ENCODE data around the gene DNM2.
"Not testable (repeated sequence)": the region's sequence is repeated elsewhere in the genome, so short reads cannot be mapped to it uniquely, and the experiment has no call there.

The DNM2 gene

DNA sequence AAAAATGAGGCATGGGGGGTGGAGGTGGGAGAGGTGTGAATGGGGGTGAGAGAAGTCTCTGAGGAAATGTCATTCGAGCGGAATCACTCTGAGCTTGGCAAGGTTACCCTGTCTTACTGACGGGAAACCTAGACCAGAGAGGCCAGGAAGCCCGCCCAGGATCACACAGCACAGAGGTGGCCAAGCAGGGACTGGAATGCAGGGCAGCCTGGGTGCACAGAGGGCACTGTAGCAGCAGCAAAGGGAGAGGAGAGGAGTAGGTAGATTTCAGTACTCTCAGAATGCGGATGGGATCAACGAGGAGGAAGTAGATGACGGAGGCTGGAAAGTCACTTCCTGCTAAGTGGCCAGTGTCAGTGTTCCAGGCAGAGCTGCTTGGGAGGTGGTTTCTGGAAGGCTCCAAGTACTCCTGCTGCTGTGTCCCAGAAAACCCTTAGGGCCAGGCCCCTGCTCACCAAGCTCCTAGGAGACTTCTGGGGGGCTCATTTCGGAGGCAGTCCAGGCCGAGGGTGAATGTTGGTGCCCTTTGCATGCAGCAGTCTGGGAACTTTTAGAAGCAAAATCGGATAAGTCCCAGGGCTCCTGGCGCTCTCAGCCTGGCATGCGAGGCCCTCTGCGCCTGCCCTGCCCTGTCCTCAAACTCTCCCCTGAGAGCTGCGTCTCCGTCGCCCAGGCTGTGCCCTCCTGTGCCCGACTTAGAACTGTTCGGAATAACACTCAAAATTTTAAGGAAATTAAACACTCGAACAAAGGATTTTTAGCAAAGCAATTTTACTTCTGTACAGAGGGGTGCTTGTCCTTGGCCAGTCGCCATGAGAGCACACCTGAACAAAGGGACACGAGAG is 33.5 kb downstream of the DNM2 start:
- DNase-seq (ENCODE audit: low read depth, low spot score): no peak

DNA sequence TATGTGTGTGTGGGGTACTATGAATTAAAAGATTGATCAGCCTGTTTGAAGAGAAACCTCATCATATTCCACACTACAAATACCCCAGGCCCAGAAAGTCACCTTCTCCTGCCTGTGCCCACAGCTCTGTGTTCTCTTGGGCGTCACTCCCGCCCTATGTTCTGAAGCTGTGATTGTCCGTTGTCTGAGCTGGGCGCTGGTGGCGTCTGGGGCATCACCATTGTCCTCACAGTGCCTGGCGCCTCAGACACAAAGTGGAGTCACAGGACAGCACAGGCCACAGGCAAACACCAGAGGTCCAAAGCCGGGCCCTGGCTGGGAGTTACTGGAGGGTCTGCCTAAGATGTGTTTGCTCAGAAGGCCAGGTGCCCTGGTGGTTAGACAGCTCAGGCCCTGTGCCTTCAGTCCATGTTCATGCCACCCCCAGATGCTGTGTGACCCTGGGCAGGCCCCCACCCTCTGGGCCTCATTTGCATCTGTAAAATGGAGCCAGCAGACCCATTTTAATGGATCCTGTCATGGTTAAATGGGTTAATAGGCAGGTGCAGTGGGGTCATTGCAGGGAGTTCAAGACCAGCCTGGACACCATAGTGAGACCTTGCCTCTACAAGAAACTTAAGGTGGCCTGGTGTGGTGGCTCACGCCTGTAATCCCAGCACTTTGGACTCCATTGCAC is 34.5 kb downstream of the DNM2 start:
- no peak for DNase-seq (ENCODE audit: low read depth, low spot score)

DNA sequence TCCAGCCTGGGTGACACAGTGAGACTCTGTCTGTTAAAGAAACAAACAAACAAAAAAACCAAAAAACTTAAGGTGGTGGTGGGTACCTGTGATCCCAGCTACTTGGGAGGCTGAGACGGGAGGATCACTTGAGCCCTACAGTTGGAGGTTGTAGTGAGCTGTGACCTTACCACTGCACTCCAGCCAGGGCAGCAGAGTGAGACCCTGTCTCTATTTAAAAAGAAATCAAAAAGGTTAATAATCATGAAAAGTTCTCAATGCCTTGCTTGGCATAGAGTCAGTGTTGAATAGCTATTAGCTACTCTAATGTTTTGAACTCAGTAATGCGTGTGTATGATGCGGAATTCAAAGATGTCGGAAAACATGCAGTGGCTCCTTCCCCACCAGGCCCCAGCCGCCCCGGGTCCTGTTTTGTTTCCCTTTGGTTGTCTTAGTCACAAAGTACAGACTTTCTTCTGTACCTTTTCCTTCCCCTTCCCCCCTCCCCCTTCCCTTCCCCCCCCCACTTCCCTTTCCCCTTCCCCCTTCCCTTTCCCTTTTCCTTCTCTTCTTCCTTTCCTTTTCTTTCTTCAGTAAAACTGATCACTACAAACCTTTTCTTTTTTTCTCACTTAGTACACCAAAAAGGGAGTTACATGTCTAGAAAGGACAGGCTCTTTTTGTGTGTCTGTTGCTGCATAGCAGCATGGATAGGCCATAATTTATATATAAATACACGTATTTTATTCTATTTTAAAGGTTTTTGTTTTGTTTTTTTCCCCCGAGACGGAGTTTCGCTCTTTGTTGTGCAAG is 35.2 kb downstream of the DNM2 start:
- DNase-seq (ENCODE audit: low read depth, low spot score): no peak

DNA sequence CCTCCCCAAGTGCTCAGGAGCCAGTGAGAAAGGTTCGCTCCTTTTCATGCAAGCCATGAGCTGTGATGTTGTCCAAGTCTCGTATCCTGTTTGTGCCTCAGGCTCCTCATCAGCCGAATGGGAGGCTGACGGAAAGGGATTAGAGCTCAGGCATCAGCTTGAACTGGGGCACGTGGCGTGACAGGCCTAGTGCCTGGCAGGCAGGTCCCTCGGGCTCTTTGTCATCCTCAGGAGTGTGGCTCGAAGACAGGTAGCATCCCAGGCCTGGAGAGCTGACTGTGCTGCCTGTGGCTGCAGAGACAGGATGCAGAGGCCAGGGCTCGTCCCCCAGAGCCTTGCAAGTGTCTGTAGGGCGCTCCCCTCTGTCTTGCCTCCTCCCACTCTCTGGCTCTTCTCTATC is 38.5 kb downstream of the DNM2 start:
- no peak for DNase-seq (ENCODE audit: low read depth, low spot score)

DNA sequence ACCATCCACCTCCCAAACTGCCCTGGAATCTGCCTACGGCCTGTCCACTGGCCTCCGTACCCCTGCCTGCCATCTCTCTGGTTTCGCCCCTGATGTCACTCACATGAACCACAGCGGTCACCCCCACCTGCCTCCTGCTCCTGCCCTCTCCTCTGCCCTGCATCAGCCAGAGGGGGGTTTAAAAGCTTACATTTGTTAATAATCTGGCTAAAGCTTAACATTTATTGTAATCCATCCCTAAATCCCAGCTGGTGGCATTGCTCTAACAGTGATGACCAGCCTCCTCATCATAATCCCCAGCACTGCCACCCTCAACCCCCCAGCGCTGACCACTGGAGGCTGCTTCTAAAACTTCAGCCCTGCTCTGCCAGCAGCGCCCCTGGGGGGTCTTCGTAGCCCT is 38.9 kb downstream of the DNM2 start:
- no peak for DNase-seq (ENCODE audit: low read depth, low spot score)

DNA sequence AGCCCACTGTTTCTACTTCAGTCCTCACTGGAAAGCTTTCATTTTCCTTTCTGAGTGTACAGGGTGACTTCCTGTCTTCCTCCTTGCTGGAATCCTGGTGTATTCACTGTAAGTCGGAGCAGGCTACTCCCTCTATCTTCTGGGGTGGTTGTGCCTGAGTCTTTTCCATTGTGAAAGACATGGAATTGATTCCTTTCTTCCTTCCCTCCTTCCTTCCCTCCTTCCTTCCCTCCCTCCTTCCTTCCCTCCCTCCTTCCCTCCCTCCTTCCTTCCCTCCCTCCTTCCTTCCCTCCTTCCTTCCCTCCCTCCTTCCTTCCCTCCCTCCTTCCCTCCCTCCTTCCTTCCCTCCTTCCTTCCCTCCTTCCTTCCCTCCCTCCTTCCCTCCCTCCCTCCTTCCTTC is 40.2 kb downstream of the DNM2 start:
- not testable (repeated sequence) for DNase-seq (ENCODE audit: low read depth, low spot score)

DNA sequence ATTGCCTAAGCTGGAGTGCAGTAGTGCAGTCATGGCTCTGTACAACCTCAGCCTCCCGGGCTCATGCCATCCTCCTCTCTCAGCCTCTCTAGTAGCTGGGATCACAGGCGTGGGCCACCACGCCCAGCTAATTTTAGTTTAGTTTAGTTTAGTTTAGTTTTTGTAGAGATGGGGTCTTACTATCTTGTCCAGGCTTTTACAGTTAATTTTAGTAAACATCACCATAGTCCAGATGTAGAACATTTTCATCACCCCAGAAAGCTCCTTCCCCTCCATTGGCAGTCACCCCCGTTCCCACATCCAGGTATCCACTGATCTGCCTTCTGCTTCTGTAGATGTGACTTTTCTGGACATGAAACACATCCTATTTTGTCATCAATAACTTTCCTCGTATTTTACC is 41.1 kb downstream of the DNM2 start:
- no peak for DNase-seq (ENCODE audit: low read depth, low spot score)

DNA sequence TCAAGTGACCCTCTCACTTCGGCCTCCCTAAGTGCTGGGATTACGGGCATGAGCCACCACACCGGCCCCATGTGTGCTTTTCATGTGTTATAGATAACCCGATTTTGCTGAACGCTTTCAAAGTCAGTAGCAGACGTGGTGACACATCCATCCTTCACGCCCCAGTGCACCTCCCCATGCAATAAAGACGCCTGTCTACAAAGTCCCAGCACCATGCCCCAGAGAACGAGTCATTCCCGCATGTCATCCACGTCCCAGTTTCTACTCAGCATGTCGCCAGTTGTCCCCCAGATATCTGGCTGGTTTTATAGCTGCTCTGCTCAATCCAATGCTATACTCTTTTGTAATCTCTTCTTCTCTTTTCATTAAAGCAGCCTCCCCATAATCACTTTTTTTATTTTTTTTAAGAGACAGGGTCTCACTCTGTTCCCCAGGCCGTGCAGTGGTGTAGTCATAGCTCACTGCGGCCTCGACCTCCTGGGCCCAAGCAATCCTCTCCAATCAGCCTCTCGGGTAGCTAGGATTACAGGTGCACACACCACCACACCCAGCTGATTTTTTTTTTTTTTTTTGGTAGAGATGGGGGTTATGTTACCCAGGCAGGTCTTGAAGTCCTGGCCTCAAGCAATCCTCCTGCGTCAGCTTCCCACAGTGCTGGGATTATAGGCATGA is 42.5 kb downstream of the DNM2 start:
- DNase-seq (ENCODE audit: low read depth, low spot score): no peak

DNA sequence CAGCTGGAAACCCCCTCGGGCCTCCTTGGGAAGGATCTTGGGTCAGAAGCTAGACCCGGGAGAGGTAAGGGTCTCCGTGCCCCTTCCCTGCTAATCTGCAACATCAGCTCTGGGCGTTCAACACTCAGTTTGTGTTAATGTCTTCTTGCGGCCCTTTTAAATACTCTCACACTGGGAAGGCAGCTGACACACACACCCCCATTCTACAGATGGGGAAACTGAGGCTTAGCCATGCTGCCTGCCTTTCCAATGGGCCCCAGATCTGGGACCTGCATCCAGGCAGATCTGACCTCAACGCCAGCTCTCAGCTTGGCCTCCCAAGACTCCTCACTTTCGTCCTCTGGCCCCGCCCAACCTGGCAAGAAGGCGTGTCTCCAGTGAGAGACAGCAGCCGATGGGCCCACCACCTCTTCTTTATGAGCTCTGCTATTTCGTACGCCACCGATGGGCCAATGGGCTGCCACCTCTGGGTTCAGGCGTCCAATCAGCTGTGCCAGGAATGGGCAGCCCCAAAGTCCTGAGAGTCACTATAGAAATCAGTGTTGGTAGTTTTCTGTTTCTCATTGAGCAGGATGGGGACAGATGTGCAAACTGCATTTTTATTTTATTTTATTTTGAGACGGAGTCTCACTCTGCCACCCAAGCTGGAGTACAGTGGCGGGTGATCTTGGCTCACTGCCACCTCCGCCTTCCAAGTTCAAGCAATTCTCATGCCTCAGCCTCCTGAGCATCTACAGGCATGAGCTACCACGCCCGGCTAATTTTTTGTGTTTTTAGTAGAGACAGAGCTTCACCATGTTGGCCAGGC is 43.8 kb downstream of the DNM2 start:
- DNase-seq (ENCODE audit: low read depth, low spot score): no peak

DNA sequence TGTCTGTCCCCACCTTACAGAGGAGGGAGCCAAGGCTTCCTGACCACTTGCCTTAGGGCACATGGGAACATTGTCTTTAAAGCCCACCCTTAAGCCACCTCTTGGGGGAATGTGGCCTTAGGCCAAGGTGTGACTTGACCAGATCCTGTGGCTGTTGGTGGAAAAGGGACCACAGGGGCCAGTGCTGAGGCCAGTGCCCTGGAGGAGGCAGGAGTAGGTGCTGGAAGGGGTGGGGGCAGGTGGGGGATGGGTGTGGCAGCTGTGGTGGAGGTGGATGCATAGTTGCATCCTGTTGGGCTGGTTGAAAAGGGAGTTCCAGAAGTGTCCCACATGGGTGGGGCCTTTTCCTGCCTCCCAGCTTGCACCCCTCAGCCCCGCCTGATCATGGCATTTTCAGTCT is 44.8 kb downstream of the DNM2 start:
- no peak for DNase-seq (ENCODE audit: low read depth, low spot score)

DNA sequence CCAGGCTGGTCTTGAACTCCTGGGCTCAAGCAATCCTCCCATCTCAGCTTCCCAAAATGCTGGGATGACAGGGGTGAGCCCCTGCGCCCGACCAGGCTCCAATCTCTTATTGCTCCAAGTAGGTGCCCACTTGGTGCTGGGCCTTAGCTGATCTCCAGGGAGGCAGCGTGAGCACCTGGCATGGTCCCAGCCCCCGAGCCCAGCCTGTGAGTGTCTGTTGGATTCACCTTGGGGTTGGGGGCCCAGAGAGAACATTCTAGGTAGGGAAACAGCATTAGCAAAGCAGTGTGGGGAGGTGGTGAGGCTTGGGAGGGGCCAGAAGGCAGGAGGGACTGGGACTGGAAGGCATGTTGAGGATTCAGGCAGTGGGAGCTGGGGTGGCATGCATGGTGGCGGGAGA is 45.5 kb downstream of the DNM2 start:
- no peak for DNase-seq (ENCODE audit: low read depth, low spot score)

DNA sequence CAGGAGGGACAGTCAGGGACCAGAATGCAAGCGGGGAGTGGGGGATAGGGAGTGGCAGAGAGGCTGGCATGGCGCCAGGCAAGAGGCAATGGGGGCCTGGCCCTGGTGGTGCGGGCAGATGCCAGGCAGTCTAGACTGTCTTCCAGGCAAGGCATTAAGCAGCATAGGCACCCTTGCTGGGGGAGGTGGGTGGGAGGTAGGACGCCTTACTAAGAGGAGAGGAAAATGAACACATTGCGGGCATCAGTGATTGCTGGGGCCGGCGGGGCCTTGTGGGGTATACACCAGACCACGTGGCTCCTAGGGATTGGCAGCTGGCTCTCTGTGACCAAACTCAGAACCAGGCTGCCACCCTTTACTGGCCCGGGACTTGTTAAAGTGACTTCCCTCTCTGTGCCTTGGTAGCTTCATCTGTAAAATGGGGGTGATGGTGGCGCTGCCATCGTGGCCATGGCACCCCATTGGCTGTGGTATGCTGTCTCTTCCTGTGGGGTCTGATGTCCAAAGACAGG is 46.0 kb downstream of the DNM2 start:
- no peak for DNase-seq (ENCODE audit: low read depth, low spot score)

DNA sequence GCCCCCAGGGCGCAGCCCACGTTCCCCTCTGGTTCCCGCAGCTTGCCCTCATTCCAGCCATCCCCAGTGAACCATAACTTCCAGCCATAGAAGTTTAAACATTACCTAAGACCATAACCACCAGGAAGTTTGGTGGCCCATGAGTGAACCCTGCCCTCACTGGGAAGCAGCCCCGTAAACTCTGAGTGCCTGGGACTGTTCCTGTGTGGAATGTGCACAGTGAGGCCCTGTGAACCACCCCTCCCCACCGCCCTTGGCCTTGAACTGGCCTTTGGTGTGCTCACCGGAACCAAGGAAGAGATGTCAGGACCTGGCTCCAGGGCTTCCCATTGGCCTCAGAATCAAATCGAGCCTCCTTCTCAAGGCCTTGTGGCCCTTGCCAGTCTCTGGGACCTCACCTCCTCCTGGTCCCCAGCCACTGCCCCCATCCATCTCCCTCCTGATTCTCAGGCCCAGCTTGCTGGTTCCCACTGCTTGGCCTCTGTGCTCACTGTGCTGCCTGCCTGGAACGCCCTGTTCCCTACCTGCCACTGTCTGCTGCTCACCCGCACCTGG is 46.5 kb downstream of the DNM2 start:
- no peak for DNase-seq (ENCODE audit: low read depth, low spot score)

DNA sequence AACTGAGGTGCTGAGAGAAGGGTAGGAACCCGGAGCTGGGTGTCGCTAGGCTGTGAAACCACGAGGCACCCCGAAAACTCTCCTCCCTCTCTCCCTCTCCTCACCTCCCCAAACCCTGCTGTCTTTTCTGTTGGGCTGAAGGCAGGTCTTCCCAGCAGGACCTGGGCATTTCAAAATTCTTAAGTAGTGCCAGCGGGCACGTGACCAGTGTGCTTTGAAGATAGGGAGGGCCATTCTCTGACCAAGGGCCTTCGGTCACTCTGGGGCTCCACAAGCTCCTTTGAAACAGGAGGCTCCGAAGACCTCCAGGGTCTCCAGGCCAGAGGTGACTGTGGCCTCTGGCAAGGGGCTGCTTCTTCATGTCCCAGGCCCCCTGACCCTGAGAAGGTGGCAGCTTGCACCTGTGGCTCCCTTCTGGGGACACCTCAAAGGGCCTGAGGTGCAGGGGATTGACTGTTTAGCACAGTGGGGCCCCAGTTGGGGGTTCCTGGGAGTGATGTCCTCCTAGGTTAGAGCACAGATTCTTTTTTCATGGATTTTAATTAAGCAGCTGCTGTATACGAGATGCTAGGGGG is 48.3 kb downstream of the DNM2 start:
- no peak for DNase-seq (ENCODE audit: low read depth, low spot score)

DNA sequence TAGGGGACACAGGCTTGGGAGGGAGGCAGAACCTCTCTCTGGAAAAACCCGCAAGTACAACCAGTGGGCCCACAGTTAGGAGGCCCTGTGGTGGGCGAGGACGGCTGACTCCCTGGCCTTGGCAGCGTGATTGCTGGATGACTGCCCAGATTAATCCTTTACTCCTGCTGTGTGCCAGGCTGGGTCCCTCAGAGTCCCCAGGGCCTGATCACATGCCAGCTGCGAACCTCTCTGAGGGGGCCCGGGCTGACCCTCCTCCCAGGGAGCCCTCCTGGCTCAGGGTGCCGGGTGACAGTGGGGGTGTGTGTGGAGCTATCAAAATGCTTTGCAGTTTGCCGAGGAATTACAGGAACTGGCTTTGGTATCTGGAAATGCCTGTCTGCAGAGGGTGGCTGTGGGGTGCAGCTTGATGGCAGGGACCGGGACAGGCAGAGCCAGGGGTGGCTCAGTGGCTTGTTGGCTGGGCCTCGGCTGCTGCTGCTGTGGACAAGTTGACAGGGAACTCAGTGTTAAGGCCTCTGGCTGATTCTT is 48.9 kb downstream of the DNM2 start:
- DNase-seq (ENCODE audit: low read depth, low spot score): no peak

DNA sequence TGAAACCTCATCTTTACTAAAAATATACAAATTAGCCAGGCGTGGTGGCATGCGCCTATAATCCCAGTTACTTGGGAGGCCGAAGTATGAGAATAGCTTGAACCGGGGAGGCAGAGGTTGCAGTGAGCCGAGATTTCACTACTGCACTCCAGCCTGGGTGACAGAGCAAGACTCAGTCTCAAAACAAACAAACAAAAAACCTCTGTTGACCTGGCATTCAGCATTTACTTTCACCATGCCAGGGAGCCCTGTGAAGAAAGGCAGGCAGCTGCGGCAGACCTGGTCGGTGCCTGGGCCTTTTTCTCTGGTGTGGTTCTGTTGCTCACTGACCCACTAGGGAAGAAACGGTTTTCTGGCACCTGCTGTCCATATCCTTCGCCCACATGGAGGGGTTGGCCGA is 49.8 kb downstream of the DNM2 start:
- no peak for DNase-seq (ENCODE audit: low read depth, low spot score)

DNA sequence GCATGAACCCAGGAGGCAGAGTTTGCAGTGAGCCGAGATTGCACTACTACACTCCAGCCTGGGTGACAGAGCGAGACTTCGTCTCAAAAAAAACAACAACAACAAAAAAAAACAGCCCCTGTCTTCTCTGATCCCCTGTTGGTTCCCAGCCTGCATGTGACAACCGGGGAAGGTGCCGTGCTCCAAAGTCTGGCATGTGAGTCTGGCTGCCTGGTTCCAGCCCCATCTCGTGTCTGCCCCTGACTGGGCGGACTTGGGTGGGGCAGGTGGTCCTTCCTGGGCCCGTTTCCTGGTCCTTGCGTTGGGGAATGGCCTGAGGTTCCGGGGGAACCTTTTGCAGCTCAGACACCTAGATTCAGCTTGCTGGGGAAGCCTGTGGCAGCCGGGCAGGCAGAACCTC is 50.5 kb downstream of the DNM2 start:
- DNase-seq (ENCODE audit: low read depth, low spot score): no peak

DNA sequence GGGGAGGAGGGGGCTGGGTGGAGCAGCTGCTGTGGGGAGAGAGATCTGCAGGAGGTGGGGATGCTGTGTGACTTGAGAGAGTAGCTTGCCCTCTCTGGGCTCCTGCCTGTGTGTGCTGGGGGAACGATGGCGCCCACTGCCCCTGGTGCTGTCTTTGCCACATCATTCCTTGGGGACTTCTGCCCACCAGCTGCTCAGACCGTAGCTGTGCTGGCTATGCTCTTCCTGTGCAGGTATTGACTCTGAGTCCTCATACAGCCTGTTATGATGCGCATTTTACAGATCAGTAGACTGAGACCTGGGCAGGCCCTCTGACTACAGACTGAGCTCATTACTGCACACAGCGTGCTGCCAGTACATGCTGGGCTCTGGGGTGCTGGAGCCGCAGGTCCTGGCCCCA is 51.1 kb downstream of the DNM2 start:
- DNase-seq (ENCODE audit: low read depth, low spot score): no peak

DNA sequence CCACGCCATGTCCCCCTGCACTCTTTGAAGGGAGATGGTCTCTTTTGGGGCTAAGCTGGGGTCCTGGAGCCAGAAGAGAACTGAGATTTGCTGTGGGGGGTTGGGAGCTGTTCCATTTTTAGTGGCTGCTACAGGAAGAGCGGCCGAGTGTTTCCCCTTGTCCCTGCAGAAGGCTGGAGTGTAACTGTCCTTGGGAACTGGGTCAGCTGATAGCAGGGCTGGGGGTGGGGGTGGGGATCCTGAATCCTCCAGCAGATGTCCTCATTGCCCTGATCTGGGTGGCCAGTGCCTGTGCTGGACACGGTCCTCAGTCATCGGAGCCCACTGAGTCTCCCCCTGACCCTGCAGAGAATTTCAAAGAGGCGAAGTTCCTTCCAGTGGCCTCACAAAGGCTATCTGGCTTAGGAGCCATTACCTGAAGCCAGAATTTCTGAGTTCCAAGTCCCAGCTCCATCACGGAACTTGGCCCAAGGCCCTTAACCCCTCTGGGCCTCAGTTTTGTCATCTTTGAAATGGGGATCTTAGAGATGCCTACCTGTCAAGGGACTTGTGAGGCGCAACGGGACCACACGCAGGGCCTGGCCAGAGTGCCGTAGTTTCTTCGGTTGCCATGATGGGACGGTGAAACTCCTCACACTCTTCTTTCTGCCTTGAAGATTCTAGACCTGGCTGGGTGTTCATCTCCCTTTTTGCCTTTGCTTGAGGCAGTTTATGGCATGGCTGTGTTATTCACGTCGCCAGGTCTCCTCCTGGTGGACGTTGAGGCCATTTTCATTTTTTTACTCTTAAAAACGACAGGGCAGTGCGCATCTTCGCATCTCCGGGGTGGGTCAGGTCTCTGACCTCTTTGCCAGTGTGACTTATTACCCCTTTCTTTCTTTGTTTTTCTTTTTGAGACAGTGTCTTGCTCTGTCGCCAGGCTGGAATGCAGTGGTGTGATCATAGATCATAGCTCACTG is 51.9 kb downstream of the DNM2 start:
- no peak for DNase-seq (ENCODE audit: low read depth, low spot score)

All from smooth muscle cell of the brain vasculature (primary cell).